G401 (cell line): ENCODE results near the gene TIMM17B. TPM values are rescaled to one million over a fixed set of nuclear protein-coding genes. Genes with fewer than 3 reads are reported as not detected.

Experiments used
- DNase-seq: peaks from one replicate; pipeline ENCODE4 v3.0.0-alpha.2; 2015; ENCODE audit warnings: low spot score
- in situ Hi-C: cut with HindIII; loops from 2 replicates; pipeline ENCODE4 v1.10.0; 2016; ENCODE audit warnings: low sequenced_read_pairs, mixed read lengths
- total RNA-seq: library from RNA; depleted of rRNA; stranded (reverse); fragments of >200 nt; shearing (Covaris generic); gene quantifications from 2 replicates; pipeline ENCODE4 v1.2.3, GENCODE V29; 2014; rRNA removed

TIMM17B gene
- total RNA-seq: 115 and 138 TPM in 2 replicates

DNA sequence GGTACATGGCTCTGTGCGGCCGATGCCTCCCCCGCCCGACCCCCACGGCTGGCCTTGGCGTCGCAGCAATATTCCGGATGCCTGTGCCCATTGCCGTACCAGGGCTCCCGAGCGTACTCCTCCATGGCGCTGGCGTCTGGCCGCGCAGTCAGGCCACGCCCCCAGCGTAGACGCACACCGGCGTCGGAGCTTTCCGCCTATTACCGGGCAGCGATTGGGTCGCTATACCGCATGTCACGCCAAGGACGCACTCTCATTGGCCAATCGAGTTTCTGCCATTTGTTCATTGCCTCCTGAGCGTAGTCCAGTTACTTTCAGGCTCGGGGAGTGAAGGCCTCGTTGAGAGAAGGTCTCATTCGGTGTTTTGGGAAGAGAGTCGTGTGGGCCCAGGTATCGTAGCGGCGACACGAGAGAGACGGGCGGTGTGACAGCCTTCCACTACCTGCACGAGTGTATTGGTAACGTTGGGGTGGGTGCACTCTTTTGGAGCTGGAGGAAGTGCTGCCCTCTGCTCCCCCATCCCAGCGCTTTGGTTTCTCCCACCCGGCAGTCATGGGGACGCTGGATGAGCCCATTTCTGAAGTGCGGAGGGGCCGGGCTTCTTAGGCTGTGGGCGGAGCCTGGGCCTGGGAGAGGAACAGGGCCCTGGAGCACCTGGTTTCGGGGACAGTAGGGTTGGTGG lies at the start of gene TIMM17B, which contains the start of gene PQBP1:
TIMM17B (minus strand) TSS at position 144 of the 682 bp plus-strand sequence; CDS start at position 125, 19 bp downstream.
PQBP1 (plus strand) TSS at position 306 of the 682 bp plus-strand sequence. CDS start 580 bp downstream, outside the sequence.
- DNase-seq: peak; percentile 95
- in situ Hi-C loops: no loop called here

- in situ Hi-C loops: no loop called here
These were observed 48.2 kb upstream of the TIMM17B start for GRCh38 chrX:48945517-48946348.

DNA sequence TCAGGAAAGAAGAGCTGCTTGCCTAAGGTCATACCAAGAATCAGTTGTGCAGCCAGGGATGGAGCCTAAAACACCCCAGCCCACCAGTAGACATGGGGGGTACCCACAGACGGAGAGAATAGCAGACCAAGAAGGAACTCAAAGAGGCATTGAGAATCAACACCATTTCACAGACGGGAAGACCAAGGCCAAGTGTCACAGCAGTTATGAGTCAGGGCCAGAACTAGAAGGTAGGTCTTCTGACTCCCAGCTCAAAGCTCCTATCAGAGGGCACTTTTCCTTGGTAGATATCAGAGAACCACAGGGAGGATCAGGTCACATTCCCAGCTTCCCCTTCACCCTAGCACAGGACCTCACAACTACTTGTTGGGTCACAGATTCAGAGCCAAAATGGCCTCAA lies 45.3 kb upstream of the TIMM17B start:
- DNase-seq: no peak
- in situ Hi-C loops: no loop called here

More at GRCh38 chrX:48945517-48946348, 48.2 kb upstream of the TIMM17B start:
- DNase-seq: peak; percentile 74

DNA sequence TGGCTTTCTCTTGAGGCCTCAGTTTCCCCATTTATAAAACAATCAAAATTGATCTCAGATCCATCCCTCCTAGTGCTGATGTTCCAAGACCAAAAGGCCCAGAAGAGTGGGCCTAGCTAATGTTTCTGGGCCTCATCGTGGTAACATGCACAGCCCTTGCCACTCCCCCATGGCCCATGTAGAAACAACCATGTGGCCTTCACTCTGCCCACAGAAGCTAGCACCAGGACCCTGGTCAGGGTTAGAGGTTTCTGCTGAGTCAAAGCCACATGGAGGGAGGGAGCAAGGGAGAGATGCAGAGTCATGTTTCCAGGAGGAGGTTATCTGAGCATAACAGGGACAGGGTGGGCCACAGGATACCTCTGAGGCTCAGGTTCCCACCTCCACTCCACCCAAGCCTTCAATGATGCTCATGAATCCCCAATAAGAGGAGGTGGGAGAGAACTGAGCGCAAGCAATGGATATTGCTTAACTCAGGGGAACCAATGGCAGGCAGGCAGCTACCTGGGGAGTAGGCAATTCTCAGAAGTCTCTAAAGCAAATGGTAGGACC lies 42.9 kb upstream of the TIMM17B start:
- DNase-seq: no peak
- in situ Hi-C loops: no loop called here

DNA sequence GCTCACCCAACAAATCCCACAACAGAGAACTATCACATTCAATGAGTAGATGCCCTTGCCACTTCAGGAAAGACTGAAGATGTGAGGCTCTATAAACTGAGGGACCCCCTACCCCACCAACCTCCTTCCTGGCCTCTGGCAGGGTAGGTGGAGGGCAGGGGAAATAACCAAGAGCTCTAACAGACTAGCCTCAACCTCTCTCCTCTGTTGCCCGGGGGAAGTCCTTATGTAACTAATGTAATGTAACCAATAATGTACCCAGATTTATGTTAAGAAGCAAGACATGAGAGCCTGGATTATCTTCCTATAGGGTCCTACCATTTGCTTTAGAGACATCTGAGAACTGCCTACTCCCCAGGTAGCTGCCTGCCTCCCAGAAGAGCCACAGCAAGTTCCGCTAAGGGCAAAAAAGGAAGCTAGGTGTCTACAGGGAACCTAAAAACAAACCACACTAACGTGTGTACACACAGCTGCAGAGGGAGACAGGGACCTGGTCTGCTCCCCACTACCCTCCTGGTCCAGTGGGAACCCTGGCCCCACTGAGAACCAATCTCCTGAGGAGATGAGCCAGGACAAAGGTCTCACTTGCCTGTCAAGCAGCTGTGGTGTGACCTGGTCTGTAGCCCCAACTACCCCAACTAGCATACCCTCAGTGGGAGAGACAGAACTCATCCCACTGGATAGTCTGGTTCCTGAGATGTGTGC lies 42.1 kb upstream of the TIMM17B start:
- in situ Hi-C loops: no loop called here
- no peak for DNase-seq

- no peak for DNase-seq
These were observed 41.3 kb upstream of the TIMM17B start for GRCh38 chrX:48938721-48939425.

GRCh38 chrX:48937054-48937907 lies 39.7 kb upstream of the TIMM17B start:
- DNase-seq: peak; percentile 39
- in situ Hi-C loops: no loop called here

More at GRCh38 chrX:48938721-48939425, 41.3 kb upstream of the TIMM17B start:
- in situ Hi-C loops: no loop called here

DNA sequence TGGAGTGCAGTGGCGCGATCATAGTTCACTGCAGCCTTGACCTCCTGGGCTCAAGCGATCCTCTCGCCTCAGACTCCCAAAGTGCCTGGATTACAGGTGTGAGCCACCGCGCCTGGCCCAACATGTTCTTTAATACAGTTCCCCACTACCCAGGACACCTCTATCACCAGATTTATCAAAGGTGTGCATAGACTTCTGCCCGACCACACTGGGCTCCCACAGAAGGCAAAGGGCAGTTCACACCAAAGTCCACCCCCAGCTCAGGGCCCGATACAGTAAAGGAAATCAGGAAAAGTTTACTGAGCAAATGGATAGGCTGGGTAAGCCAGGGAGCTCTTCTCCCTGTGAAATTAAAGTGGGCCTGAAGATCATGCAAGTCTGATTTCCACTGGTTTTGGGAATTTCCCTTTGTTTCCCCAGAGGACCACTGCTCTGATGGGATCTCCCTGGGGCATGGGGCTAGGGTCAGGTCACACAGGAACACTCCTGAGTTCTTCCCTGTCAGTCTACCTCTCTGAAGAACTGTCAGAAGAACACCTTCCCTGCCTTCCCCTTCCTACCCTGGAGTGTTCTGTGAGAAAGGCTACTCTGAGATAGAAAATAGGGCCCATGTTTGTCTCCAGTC lies 39.0 kb upstream of the TIMM17B start:
- in situ Hi-C loops: no loop called here
- DNase-seq: no peak

- in situ Hi-C loops: no loop called here
- no peak for DNase-seq
These were observed 37.7 kb upstream of the TIMM17B start for GRCh38 chrX:48935301-48935670.

GRCh38 chrX:48934581-48935300 lies 37.2 kb upstream of the TIMM17B start:
- no peak for DNase-seq
- in situ Hi-C loops: no loop called here

GRCh38 chrX:48933757-48934156 lies 36.2 kb upstream of the TIMM17B start:
- in situ Hi-C loops: no loop called here
- DNase-seq: no peak

GRCh38 chrX:48927736-48928382 lies 30.3 kb upstream of the TIMM17B start:
- in situ Hi-C loops: no loop called here
- DNase-seq: no peak

- in situ Hi-C loops: no loop called here
- no peak for DNase-seq
These were observed 29.6 kb upstream of the TIMM17B start for GRCh38 chrX:48927123-48927522.

GRCh38 chrX:48924270-48924669 lies 26.7 kb upstream of the TIMM17B start:
- in situ Hi-C loops: no loop called here
- DNase-seq: no peak

- DNase-seq: no peak
- in situ Hi-C loops: no loop called here
These were observed 26.2 kb upstream of the TIMM17B start for GRCh38 chrX:48923771-48924170.

DNA sequence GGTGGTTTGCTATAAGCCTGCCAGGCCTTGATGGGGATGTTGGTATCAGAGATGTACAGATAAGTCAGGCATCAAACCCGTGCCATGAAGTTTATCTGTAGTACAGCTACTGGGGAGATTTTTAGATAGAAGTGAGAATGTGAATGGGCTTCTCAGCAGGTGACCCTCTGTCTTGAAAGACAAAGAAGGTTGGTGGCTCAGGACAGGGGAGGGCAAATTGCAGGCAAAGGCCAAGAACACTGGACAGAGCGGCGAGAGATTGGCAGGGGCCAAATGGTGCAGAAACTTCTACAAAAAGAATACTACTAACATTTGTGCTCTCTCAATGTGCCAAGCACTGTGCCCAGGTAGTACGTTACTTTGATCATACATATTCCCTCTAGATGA lies 23.1 kb upstream of the TIMM17B start:
- in situ Hi-C loops: no loop called here
- DNase-seq: no peak
